Keratinocyte (primary cell): ENCODE results near the gene MAFF. TPM values are rescaled to one million over a fixed set of nuclear protein-coding genes. Genes with fewer than 3 reads are reported as not detected.

ENCODE experiments used
- DNase-seq: peaks from one replicate; pipeline ENCODE4 v3.0.0-alpha.2; 2011; ENCODE audit warnings: low read depth, missing footprints, low spot score
- FAIRE-seq: peaks from 2 replicates; lab custom pipeline; 2011; peaks lifted over from hg19 to GRCh38; lab: Jason Lieb, UNC
- H2AFZ ChIP-seq: 2 replicates; pipeline ENCODE4 v1.6.0; 2012; ENCODE audit warnings: low read length, control low read depth, inconsistent platforms; ENCODE audit not compliant: control insufficient read depth
- H3K27ac ChIP-seq: 2 replicates; pipeline ENCODE4 v1.5.1; 2011; ENCODE audit warnings: low read length; ENCODE audit not compliant: control insufficient read depth, insufficient read depth
- H3K27me3 ChIP-seq: 3 replicates; pipeline ENCODE4 v1.6.0; 2011; ENCODE audit warnings: low read length; ENCODE audit not compliant: control insufficient read depth, insufficient read depth; ENCODE audit errors: extremely low read depth
- H3K36me3 ChIP-seq, 2 experiments: 2 replicates in 1 of 2; 3 replicates in 1 of 2; pipeline ENCODE4 v1.5.1; 2011; ENCODE audit warnings: low read length in 2 of 2, mild to moderate bottlenecking in 1 of 2; ENCODE audit not compliant: control insufficient read depth in 2 of 2, insufficient read depth in 2 of 2; ENCODE audit errors: extremely low read depth in 1 of 2
- H3K4me1 ChIP-seq: 3 replicates; pipeline ENCODE4 v1.5.1; 2011; ENCODE audit warnings: low read length; ENCODE audit not compliant: control insufficient read depth, insufficient read depth; ENCODE audit errors: extremely low read depth
- H3K4me2 ChIP-seq: 3 replicates; pipeline ENCODE4 v1.6.0; 2011; ENCODE audit warnings: low read depth, low read length; ENCODE audit not compliant: control insufficient read depth, insufficient read depth; ENCODE audit errors: extremely low read depth
- H3K4me3 ChIP-seq, 3 experiments: fragments of 200-600 bp in 1 of 3; sonication (generic) in 1 of 3; 2 replicates in 2 of 3; 3 replicates in 1 of 3; pipeline ENCODE4 v1.5.1; 2011 to 2016; ENCODE audit warnings: low read length in 3 of 3, mild to moderate bottlenecking in 3 of 3, control low read depth in 2 of 3, inconsistent platforms in 1 of 3, low read depth in 1 of 3, mixed read lengths in 1 of 3, mixed run types in 1 of 3, moderate library complexity in 1 of 3; ENCODE audit not compliant: control insufficient read depth in 2 of 3, insufficient read depth in 2 of 3; ENCODE audit errors: extremely low read depth in 1 of 3
- H3K79me2 ChIP-seq: 2 replicates; pipeline ENCODE4 v1.6.0; 2012; ENCODE audit warnings: low read length; ENCODE audit not compliant: control insufficient read depth, insufficient read depth
- H3K9ac ChIP-seq: 3 replicates; pipeline ENCODE4 v1.6.0; 2011; ENCODE audit warnings: low read length; ENCODE audit not compliant: control insufficient read depth, insufficient read depth; ENCODE audit errors: extremely low read depth
- H3K9me1 ChIP-seq: 3 replicates; pipeline ENCODE4 v1.6.0; 2011; ENCODE audit warnings: low read length; ENCODE audit not compliant: control insufficient read depth, insufficient read depth; ENCODE audit errors: extremely low read depth
- H3K9me3 ChIP-seq: 2 replicates; pipeline ENCODE4 v1.5.1; 2012; ENCODE audit warnings: low read depth, low read length; ENCODE audit not compliant: control insufficient read depth
- H4K20me1 ChIP-seq: 3 replicates; pipeline ENCODE4 v1.6.0; 2011; ENCODE audit warnings: low read length; ENCODE audit not compliant: control insufficient read depth, insufficient read depth; ENCODE audit errors: extremely low read depth
- EZH2 ChIP-seq: IDR thresholded peaks from one replicate; pipeline ENCODE4 v1.6.1; 2012; ENCODE audit warnings: inconsistent platforms, mild to moderate bottlenecking, low read length, moderate library complexity
- dilution Hi-C: fragments of 300-500 bp; cut with MboI; formaldehyde crosslinking; loops from one replicate; pipeline ENCODE4 v1.7.0; 2020; ENCODE audit warnings: low sequenced_read_pairs; ENCODE audit not compliant: extremely low pct_ligation_motif_present
- polyA plus RNA-seq, 5 experiments: library from polyadenylated mRNA; depleted of rRNA in 3 of 5; stranded (reverse) in 3 of 5; stranded (forward) in 1 of 5; unstranded in 1 of 5; fragments of >200 nt; gene quantifications; 1 replicate in 1 of 5; 2 replicates in 3 of 5; 3 replicates in 1 of 5; pipeline versions ENCODE4 v1.2.1 to v1.2.3, GENCODE V29; 2011 to 2012; ENCODE audit warnings: missing spikeins in 2 of 5, low read depth in 1 of 5, low replicate concordance in 1 of 5
- TF ChIP-seq, protein P1 (sequence below), 3 experiments: IDR thresholded peaks in 1 of 3; conservative IDR thresholded peaks in 1 of 3; optimal IDR thresholded peaks in 1 of 3; 2 replicates in 2 of 3; 3 replicates in 1 of 3; pipeline versions ENCODE3 to v1.5.1; 2011; ENCODE audit warnings: low read length in 3 of 3, mild to moderate bottlenecking in 3 of 3, moderate library complexity in 2 of 3, control low read depth in 1 of 3, inconsistent platforms in 1 of 3; ENCODE audit not compliant: insufficient read depth in 2 of 3; ENCODE audit errors: extremely low read depth in 1 of 3

Gene MAFF
- polyA plus RNA-seq, 1 donor (not counting 4 experiments of a cell fraction or from before 2014, with no cell fraction given): 10.5 TPM

GRCh38 chr22:38238519-38239071 lies 36.8 kb downstream of the MAFF start:
- FAIRE-seq (no peak), DNase-seq (no peak)
- no peak overlapping the region for H3K4me3 ChIP-seq
- TF ChIP-seq, protein P1, sequence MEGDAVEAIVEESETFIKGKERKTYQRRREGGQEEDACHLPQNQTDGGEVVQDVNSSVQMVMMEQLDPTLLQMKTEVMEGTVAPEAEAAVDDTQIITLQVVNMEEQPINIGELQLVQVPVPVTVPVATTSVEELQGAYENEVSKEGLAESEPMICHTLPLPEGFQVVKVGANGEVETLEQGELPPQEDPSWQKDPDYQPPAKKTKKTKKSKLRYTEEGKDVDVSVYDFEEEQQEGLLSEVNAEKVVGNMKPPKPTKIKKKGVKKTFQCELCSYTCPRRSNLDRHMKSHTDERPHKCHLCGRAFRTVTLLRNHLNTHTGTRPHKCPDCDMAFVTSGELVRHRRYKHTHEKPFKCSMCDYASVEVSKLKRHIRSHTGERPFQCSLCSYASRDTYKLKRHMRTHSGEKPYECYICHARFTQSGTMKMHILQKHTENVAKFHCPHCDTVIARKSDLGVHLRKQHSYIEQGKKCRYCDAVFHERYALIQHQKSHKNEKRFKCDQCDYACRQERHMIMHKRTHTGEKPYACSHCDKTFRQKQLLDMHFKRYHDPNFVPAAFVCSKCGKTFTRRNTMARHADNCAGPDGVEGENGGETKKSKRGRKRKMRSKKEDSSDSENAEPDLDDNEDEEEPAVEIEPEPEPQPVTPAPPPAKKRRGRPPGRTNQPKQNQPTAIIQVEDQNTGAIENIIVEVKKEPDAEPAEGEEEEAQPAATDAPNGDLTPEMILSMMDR (optimal IDR thresholded peaks at IDR 0.05 in 1 of 3, IDR thresholded peaks at IDR 0.05 in 1 of 3, conservative IDR thresholded peaks at IDR 0.05 in 1 of 3; ENCODE audit: extremely low read depth in 1 of 3, insufficient read depth in 2 of 3, low read length in 3 of 3): no peak
- no peak for TF ChIP-seq EZH2
- no peaks in the 10 kb centered on the region for H4K20me1 ChIP-seq
- no peak overlapping the region for H2AFZ ChIP-seq
- peaks cover 17 to 19% of the 10 kb centered on the region in 2 experiments for H3K36me3 ChIP-seq
- peaks cover 40% of the 10 kb centered on the region for H3K4me1 ChIP-seq
- no peaks in the 10 kb centered on the region for H3K9me3 ChIP-seq
- no peaks in the 10 kb centered on the region for H3K79me2 ChIP-seq
- no peaks in the 10 kb centered on the region for H3K9me1 ChIP-seq
- H3K9ac ChIP-seq: peak overlapping the region; percentile 28
- H3K27me3 ChIP-seq: no peaks in the 10 kb centered on the region
- dilution Hi-C loops: no loop called here
- H3K27ac ChIP-seq: peak overlapping the region; percentile 65
- H3K4me2 ChIP-seq: no peak overlapping the region

DNA sequence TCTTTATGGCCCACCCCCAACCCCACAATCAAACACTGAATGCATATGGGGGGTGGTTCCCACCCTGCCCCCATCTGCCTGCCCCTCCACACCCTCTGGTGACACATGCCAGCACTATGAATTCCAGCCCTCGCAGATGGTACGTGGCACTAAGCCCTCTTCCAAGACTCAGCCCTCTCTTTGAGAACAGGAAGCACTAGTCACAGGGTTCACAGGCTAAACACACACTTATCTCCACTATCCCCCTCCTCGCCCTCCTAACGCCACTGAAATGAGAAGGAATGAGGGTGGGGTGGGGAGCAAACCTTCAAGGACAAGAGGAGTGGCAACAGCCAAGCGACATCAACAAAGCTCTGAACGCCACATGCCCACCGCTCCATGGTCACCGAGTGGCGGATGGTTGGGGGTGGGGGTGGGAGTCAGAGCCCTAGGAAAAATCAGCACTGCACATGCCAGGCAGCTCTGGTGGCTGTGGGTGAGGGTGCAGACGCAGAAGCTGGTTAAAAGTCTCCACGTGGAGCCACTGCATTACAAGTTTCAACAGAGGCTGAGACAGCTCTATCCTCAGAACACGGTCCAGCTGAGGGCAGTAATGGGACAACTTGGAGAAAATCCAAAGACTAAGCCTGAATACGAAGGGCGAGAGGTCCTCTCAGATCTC lies 37.4 kb downstream of the MAFF start:
- Histone ChIP-seq H3K9me1 (no peaks in the 10 kb centered on the region), H3K9me3 (no peaks in the 10 kb centered on the region), H3K4me3 (no peak overlapping the region), H4K20me1 (no peaks in the 10 kb centered on the region), H3K27me3 (no peaks in the 10 kb centered on the region), H3K4me2 (peak overlapping the region; percentile 30), H3K27ac (peak overlapping the region; percentile 65), H3K36me3 (peaks cover 19 to 21% of the 10 kb centered on the region in 2 experiments), H3K4me1 (peaks cover 46% of the 10 kb centered on the region), H3K9ac (peak overlapping the region; percentile 28), H2AFZ (no peak overlapping the region), H3K79me2 (no peaks in the 10 kb centered on the region)
- FAIRE-seq: peak; percentile 76
- no peak for DNase-seq
- TF ChIP-seq, protein P1 (optimal IDR thresholded peaks at IDR 0.05 in 1 of 3, IDR thresholded peaks at IDR 0.05 in 1 of 3, conservative IDR thresholded peaks at IDR 0.05 in 1 of 3; ENCODE audit: extremely low read depth in 1 of 3, insufficient read depth in 2 of 3, low read length in 3 of 3): no peak
- dilution Hi-C loops: no loop called here
